ENCODE measurements around the gene HLCS.

The HLCS gene

GRCh38 chr21:36914244-36915013, 52.0 kb downstream of the HLCS start:
- no peak for DNase-seq (ENCODE audit: low spot score)
- TF ChIP-seq, protein P1, sequence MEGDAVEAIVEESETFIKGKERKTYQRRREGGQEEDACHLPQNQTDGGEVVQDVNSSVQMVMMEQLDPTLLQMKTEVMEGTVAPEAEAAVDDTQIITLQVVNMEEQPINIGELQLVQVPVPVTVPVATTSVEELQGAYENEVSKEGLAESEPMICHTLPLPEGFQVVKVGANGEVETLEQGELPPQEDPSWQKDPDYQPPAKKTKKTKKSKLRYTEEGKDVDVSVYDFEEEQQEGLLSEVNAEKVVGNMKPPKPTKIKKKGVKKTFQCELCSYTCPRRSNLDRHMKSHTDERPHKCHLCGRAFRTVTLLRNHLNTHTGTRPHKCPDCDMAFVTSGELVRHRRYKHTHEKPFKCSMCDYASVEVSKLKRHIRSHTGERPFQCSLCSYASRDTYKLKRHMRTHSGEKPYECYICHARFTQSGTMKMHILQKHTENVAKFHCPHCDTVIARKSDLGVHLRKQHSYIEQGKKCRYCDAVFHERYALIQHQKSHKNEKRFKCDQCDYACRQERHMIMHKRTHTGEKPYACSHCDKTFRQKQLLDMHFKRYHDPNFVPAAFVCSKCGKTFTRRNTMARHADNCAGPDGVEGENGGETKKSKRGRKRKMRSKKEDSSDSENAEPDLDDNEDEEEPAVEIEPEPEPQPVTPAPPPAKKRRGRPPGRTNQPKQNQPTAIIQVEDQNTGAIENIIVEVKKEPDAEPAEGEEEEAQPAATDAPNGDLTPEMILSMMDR (IDR thresholded peaks at IDR 0.05; ENCODE audit: extremely low read depth, insufficient read depth, missing control alignments) = no peak
- in situ Hi-C loops (cut with MboI; ENCODE audit: low pct_unique_long_range_greater_than_20kb, low sequenced_read_pairs, unreplicated experiment) = no loop called here

- in situ Hi-C loops (cut with MboI; ENCODE audit: low pct_unique_long_range_greater_than_20kb, low sequenced_read_pairs, unreplicated experiment) = no loop called here
- TF ChIP-seq, protein P1 (IDR thresholded peaks at IDR 0.05; ENCODE audit: extremely low read depth, insufficient read depth, missing control alignments) = no peak
Observed at GRCh38 chr21:36913247-36914169, 53.0 kb downstream of the HLCS start.

GRCh38 chr21:36910581-36911307, 55.7 kb downstream of the HLCS start:
- in situ Hi-C loops (cut with MboI; ENCODE audit: low pct_unique_long_range_greater_than_20kb, low sequenced_read_pairs, unreplicated experiment) = no loop called here
- no peak for DNase-seq (ENCODE audit: low spot score)

More at GRCh38 chr21:36913247-36914169, 53.0 kb downstream of the HLCS start:
- no peak for DNase-seq (ENCODE audit: low spot score)

GRCh38 chr21:36909901-36910561, 56.4 kb downstream of the HLCS start:
- no peak for DNase-seq (ENCODE audit: low spot score)
- in situ Hi-C loops (cut with MboI; ENCODE audit: low pct_unique_long_range_greater_than_20kb, low sequenced_read_pairs, unreplicated experiment) = no loop called here
- TF ChIP-seq, protein P1 (IDR thresholded peaks at IDR 0.05; ENCODE audit: extremely low read depth, insufficient read depth, missing control alignments) = no peak

More at GRCh38 chr21:36910581-36911307, 55.7 kb downstream of the HLCS start:
- TF ChIP-seq, protein P1 (IDR thresholded peaks at IDR 0.05; ENCODE audit: extremely low read depth, insufficient read depth, missing control alignments) = no peak

GRCh38 chr21:36909423-36909822, 57.0 kb downstream of the HLCS start:
- TF ChIP-seq, protein P1 (IDR thresholded peaks at IDR 0.05; ENCODE audit: extremely low read depth, insufficient read depth, missing control alignments) = no peak
- DNase-seq (ENCODE audit: low spot score) = no peak
- in situ Hi-C loops (cut with MboI; ENCODE audit: low pct_unique_long_range_greater_than_20kb, low sequenced_read_pairs, unreplicated experiment) = no loop called here
